ENCODE measurements around the gene ADAM19.

The ADAM19 gene

DNA sequence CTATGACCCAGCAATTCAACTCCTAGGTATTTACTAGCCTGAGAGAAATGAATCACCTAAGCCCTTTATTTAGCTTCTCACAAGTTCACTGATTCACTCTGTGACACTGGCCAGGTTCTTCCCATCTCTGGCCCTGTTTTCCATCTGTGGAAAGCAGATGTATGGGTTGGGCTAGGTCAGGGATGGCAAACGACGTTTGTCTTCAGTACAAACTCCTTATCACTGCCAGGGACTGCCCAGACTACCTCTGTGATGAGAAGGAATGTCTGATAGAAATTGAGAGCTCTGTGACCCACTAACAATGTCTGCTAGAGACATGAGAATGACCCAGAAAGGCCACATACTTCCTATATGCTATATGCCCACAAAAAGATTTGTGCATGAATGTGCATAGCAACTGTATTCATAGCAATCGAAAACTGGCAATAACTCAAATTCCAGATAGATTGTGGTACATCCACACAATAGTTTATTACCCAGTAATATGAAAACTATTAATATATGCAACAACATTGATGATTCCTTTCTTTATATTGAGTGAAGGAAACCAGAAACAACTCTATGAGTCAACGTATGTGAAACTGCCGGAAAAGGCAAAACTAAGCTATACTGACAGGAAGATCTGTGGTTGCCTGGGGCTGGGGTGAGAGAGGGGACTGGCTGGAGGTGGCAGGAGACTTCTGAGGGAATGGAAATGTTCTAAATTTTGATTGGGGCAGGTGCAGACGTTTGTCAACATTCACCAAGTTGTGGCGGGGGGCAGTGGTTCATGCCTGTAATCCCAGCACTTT is 32.0 kb upstream of the ADAM19 start:
- H3K27ac ChIP-seq (ENCODE audit: low read length) = 0 out of 2 replicates have a peak overlapping the region, but pooled peaks have one; percentile 9
- no peak overlapping the region for H3K4me2 ChIP-seq (ENCODE audit: low read length)
- H4K20me1 ChIP-seq (ENCODE audit: insufficient read depth, low read length) = no peaks in the 10 kb centered on the region
- no peaks in the 10 kb centered on the region for H3K9me3 ChIP-seq (ENCODE audit: insufficient read depth, low read length)
- H3K79me2 ChIP-seq (ENCODE audit: low read length) = no peaks in the 10 kb centered on the region
- no peaks in the 10 kb centered on the region for H3K36me3 ChIP-seq (replicated peaks; ENCODE audit: low read depth, low read length)
- no peaks in the 10 kb centered on the region for H3K27me3 ChIP-seq (ENCODE audit: low read depth, low read length)
- H3K9ac ChIP-seq (ENCODE audit: low read length) = no peak overlapping the region
- no peak overlapping the region for H3K4me3 ChIP-seq (ENCODE audit: low read length)
- H2AFZ ChIP-seq (ENCODE audit: low read depth, low read length) = no peak overlapping the region
- peaks cover 71% of the 10 kb centered on the region for H3K4me1 ChIP-seq (ENCODE audit: low read length)
- TF ChIP-seq, protein P1, sequence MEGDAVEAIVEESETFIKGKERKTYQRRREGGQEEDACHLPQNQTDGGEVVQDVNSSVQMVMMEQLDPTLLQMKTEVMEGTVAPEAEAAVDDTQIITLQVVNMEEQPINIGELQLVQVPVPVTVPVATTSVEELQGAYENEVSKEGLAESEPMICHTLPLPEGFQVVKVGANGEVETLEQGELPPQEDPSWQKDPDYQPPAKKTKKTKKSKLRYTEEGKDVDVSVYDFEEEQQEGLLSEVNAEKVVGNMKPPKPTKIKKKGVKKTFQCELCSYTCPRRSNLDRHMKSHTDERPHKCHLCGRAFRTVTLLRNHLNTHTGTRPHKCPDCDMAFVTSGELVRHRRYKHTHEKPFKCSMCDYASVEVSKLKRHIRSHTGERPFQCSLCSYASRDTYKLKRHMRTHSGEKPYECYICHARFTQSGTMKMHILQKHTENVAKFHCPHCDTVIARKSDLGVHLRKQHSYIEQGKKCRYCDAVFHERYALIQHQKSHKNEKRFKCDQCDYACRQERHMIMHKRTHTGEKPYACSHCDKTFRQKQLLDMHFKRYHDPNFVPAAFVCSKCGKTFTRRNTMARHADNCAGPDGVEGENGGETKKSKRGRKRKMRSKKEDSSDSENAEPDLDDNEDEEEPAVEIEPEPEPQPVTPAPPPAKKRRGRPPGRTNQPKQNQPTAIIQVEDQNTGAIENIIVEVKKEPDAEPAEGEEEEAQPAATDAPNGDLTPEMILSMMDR (IDR thresholded peaks at IDR 0.05; ENCODE audit: low read depth, low read length) = no peak
- TF ChIP-seq EZH2phosphoT487 (IDR thresholded peaks at IDR 0.05; ENCODE audit: low read depth) = no peak

DNA sequence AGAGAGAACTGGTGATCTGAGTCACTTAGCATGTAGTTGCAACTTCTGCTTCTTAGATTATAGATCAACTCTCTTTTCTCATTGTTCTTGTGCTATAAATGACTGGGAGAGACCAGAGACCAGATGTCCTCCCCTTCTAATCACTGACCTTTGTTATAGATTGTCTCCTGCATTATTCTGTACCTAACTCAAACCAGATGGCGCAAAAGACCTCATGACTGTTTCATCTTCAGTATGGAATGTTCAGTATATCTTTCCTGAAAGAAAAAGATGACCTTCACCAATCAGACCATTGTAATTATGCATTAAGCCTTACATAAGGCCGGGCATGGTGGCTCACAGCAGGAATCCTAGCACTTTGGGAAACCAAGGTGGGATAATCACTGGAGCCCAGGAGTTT is 30.5 kb upstream of the ADAM19 start:
- no peak for TF ChIP-seq EZH2phosphoT487 (IDR thresholded peaks at IDR 0.05; ENCODE audit: low read depth)
- TF ChIP-seq, protein P1 (IDR thresholded peaks at IDR 0.05; ENCODE audit: low read depth, low read length) = no peak
- Histone ChIP-seq H3K4me2 (ENCODE audit: low read length) (peak overlapping the region; percentile 26), H3K36me3 (replicated peaks; ENCODE audit: low read depth, low read length) (no peaks in the 10 kb centered on the region), H3K4me3 (ENCODE audit: low read length) (no peak overlapping the region), H3K27ac (ENCODE audit: low read length) (no peak overlapping the region), H2AFZ (ENCODE audit: low read depth, low read length) (no peak overlapping the region; the same call in 1 of the 2 replicates), H3K27me3 (ENCODE audit: low read depth, low read length) (no peaks in the 10 kb centered on the region), H3K9ac (ENCODE audit: low read length) (no peak overlapping the region), H3K9me3 (ENCODE audit: insufficient read depth, low read length) (no peaks in the 10 kb centered on the region), H3K79me2 (ENCODE audit: low read length) (no peaks in the 10 kb centered on the region), H4K20me1 (ENCODE audit: insufficient read depth, low read length) (no peaks in the 10 kb centered on the region), H3K4me1 (ENCODE audit: low read length) (peaks cover 70% of the 10 kb centered on the region)

DNA sequence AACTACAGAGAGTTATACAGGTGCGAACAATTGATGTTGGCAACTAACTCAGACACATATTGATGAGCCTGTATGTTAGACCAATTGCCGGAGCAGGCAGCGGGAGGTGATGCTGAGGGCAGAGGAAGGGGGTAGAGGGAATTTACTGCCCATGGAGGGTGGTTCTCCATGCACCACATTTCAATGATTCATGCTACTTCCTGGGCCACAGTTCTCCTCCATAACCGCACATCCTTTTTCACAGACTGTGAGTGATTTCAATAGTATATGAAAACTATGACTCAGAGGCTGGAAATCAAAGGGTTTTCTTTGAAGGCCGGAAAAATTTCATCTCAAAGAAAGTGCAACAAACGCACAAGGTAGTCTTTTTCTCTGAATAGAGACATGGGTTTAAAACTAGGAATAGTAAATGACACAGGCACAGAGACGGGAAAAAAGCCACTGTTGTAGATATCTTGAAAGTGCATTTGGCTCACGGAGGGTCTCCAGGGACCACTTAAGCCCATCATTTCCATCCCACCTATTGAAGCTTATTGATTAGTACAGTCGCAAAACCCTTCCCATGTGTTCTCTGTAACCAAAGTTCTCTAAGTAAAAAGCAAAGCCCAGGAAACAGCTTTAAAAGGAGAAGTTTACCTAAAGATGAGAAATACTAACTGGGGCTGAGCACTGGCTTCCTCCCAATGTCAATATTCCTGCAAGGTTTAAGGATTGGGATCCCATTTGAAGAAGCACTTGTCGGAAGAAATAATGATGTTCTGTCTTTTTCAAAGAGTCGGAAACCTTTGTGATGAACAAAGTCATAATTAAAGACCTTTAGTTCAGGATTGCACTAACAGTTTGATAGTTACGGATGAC is 28.0 kb upstream of the ADAM19 start:
- Histone ChIP-seq H3K27ac (ENCODE audit: low read length) (peak overlapping the region; percentile 99), H3K4me2 (ENCODE audit: low read length) (peak overlapping the region; percentile 61)

More for the DNA sequence above, 28.0 kb upstream of the ADAM19 start:
- no peak for TF ChIP-seq EZH2phosphoT487 (IDR thresholded peaks at IDR 0.05; ENCODE audit: low read depth)
- TF ChIP-seq, protein P1 (IDR thresholded peaks at IDR 0.05; ENCODE audit: low read depth, low read length) = no peak
- Histone ChIP-seq H3K4me1 (ENCODE audit: low read length) (peaks cover 88% of the 10 kb centered on the region), H3K27me3 (ENCODE audit: low read depth, low read length) (no peaks in the 10 kb centered on the region), H3K4me3 (ENCODE audit: low read length) (peak overlapping the region; percentile 47; the same call in 1 of the 2 replicates), H2AFZ (ENCODE audit: low read depth, low read length) (no peak overlapping the region; the same call in 1 of the 2 replicates), H3K79me2 (ENCODE audit: low read length) (no peaks in the 10 kb centered on the region), H3K36me3 (replicated peaks; ENCODE audit: low read depth, low read length) (no peaks in the 10 kb centered on the region), H4K20me1 (ENCODE audit: insufficient read depth, low read length) (no peaks in the 10 kb centered on the region), H3K9ac (ENCODE audit: low read length) (peak overlapping the region; percentile 79), H3K9me3 (ENCODE audit: insufficient read depth, low read length) (no peaks in the 10 kb centered on the region)

All from OCI-LY3 (cell line).